ENCODE results near the gene USHBP1. TPM values are rescaled to one million over a fixed set of nuclear protein-coding genes. Genes with fewer than 3 reads are reported as not detected.

The USHBP1 gene
- total and polyA plus RNA-seq, 2 of the 13 experiments (the other 11 are each of a cell fraction or from before 2014, with no cell fraction given): 0.15 to 1.5 TPM

GRCh38 chr19:17248011-17248776 is 16.4 kb downstream of the USHBP1 start (continued):
- TF ChIP-seq ZNF674 (CRISPR knock-in tag; IDR thresholded peaks at IDR 0.05; ENCODE audit: low read depth): no peak
- no peak for TF ChIP-seq HMGXB3 (CRISPR knock-in tag; IDR thresholded peaks at IDR 0.05; ENCODE audit: borderline replicate concordance)
- peak; percentile 83; the same call in 1 of the 2 replicates for TF ChIP-seq ZNF652 (CRISPR knock-in tag; IDR thresholded peaks at IDR 0.05; ENCODE audit: borderline replicate concordance, low read depth)
- peak; percentile 100 for TF ChIP-seq ZNF263 (CRISPR knock-in tag; IDR thresholded peaks at IDR 0.05)
- no peak for TF ChIP-seq KLF11 (CRISPR knock-in tag; IDR thresholded peaks at IDR 0.05)
- no peak for TF ChIP-seq SETDB1 (CRISPR knock-in tag; IDR thresholded peaks at IDR 0.05; ENCODE audit: borderline replicate concordance)
- no peak for TF ChIP-seq ZFAT (CRISPR knock-in tag; conservative IDR thresholded peaks at IDR 0.05)
- peak; percentile 57; the same call in 1 of the 2 replicates for TF ChIP-seq ZNF678 (CRISPR knock-in tag; IDR thresholded peaks at IDR 0.05)
- TF ChIP-seq REL (CRISPR knock-in tag; conservative IDR thresholded peaks at IDR 0.05): no peak
- TF ChIP-seq PCBP1 (IDR thresholded peaks at IDR 0.05; ENCODE audit: borderline replicate concordance, low read depth, low read length): 0 out of 2 replicates have a peak, but pooled peaks have one; percentile 84
- no peak; the same call in 1 of the 2 replicates for TF ChIP-seq ZNF772 (CRISPR knock-in tag; IDR thresholded peaks at IDR 0.05)
- TF ChIP-seq ZNF101 (CRISPR knock-in tag; IDR thresholded peaks at IDR 0.05; ENCODE audit: borderline replicate concordance, low read depth): no peak
- no peak for TF ChIP-seq POLR2AphosphoS2 (IDR thresholded peaks at IDR 0.05; ENCODE audit: low read depth, low read length)
- peak; percentile 77; the same call in 1 of the 2 replicates for TF ChIP-seq NR0B2 (CRISPR knock-in tag; IDR thresholded peaks at IDR 0.05)
- TF ChIP-seq ZNF276 (CRISPR knock-in tag; IDR thresholded peaks at IDR 0.05; ENCODE audit: low read depth): no peak
- TF ChIP-seq TEAD3 (CRISPR knock-in tag; optimal IDR thresholded peaks at IDR 0.05; ENCODE audit: borderline replicate concordance): peak; percentile 47
- TF ChIP-seq GTF3A (CRISPR knock-in tag; conservative IDR thresholded peaks at IDR 0.05): no peak
- TF ChIP-seq REPIN1 (CRISPR knock-in tag; IDR thresholded peaks at IDR 0.05; ENCODE audit: borderline replicate concordance, low read depth): peak; percentile 83; the same call in 1 of the 2 replicates
- peak; percentile 53; the same call in 1 of the 2 replicates for TF ChIP-seq TFDP1 (CRISPR knock-in tag; IDR thresholded peaks at IDR 0.05; ENCODE audit: borderline replicate concordance)
- no peak for TF ChIP-seq ZNF3 (CRISPR knock-in tag; IDR thresholded peaks at IDR 0.05)
- peak; percentile 56; the same call in 1 of the 2 replicates for TF ChIP-seq MIXL1 (CRISPR knock-in tag; IDR thresholded peaks at IDR 0.05)
- TF ChIP-seq MXD1 (CRISPR knock-in tag; IDR thresholded peaks at IDR 0.05): peak; percentile 63

Measured in HepG2 (cell line).